Endothelial cell of umbilical vein (primary cell): ENCODE measurements around the gene CNTN5.

Experiments
- EZH2 ChIP-seq: IDR thresholded peaks from 2 replicates; pipeline ENCODE4 v1.6.1; 2012; ENCODE audit warnings: borderline replicate concordance, low read depth, mild to moderate bottlenecking, moderate library complexity, low read length, inconsistent platforms; ENCODE audit not compliant: severe bottlenecking
- GATA2 ChIP-seq: IDR thresholded peaks from 2 replicates; pipeline ENCODE4 v1.7.0; 2011; ENCODE audit warnings: low read depth, mild to moderate bottlenecking, moderate library complexity, mixed read lengths, low read length; ENCODE audit not compliant: insufficient read length, insufficient read depth
- JUN ChIP-seq: IDR thresholded peaks from 2 replicates; pipeline ENCODE4 v1.6.1; 2011; ENCODE audit warnings: borderline replicate concordance, low read depth; ENCODE audit not compliant: insufficient read length, insufficient read depth
- MYC ChIP-seq: IDR thresholded peaks from one replicate; pipeline ENCODE4 v1.6.1; 2011; ENCODE audit warnings: mild to moderate bottlenecking, low read depth, low read length
- POLR2A ChIP-seq: IDR thresholded peaks from 2 replicates; pipeline ENCODE4 v1.6.1; 2012; ENCODE audit warnings: low read depth, mild to moderate bottlenecking, control low read depth, low read length
- POLR2AphosphoS5 ChIP-seq: IDR thresholded peaks from 2 replicates; pipeline ENCODE4 v1.6.1; 2012; ENCODE audit warnings: low read depth, mild to moderate bottlenecking, control low read depth, low read length, moderate library complexity; ENCODE audit not compliant: insufficient read depth
- TF ChIP-seq, protein P1 (sequence below), 2 donors: IDR thresholded peaks; 1 replicate in 1 of 2; 2 replicates in 1 of 2; pipeline ENCODE4 v1.5.1; 2011; ENCODE audit warnings: low read length in 2 of 2, mild to moderate bottlenecking in 2 of 2, moderate library complexity in 2 of 2, control low read depth in 1 of 2, inconsistent platforms in 1 of 2, low read depth in 1 of 2; ENCODE audit not compliant: insufficient read depth in 1 of 2; ENCODE audit errors: extremely low read depth in 1 of 2

- TF ChIP-seq, protein P1, sequence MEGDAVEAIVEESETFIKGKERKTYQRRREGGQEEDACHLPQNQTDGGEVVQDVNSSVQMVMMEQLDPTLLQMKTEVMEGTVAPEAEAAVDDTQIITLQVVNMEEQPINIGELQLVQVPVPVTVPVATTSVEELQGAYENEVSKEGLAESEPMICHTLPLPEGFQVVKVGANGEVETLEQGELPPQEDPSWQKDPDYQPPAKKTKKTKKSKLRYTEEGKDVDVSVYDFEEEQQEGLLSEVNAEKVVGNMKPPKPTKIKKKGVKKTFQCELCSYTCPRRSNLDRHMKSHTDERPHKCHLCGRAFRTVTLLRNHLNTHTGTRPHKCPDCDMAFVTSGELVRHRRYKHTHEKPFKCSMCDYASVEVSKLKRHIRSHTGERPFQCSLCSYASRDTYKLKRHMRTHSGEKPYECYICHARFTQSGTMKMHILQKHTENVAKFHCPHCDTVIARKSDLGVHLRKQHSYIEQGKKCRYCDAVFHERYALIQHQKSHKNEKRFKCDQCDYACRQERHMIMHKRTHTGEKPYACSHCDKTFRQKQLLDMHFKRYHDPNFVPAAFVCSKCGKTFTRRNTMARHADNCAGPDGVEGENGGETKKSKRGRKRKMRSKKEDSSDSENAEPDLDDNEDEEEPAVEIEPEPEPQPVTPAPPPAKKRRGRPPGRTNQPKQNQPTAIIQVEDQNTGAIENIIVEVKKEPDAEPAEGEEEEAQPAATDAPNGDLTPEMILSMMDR (IDR thresholded peaks at IDR 0.05; ENCODE audit: extremely low read depth in 1 of 2, insufficient read depth in 1 of 2, low read depth in 1 of 2, low read length in 2 of 2), result no peak
- no peak for TF ChIP-seq JUN
- no peak for TF ChIP-seq POLR2A
- TF ChIP-seq EZH2, result no peak
- TF ChIP-seq POLR2AphosphoS5, result no peak
- no peak for TF ChIP-seq GATA2
- TF ChIP-seq MYC, result no peak
Observed at GRCh38 chr11:99063331-99063730, 42.6 kb downstream of the CNTN5 start.
